HepG2 (cell line): Measurements from ENCODE around the gene ANKRD36B. TPM values are rescaled to one million over a fixed set of nuclear protein-coding genes. Genes with fewer than 3 reads are reported as not detected.
"Not testable (repeated sequence)": the region's sequence is repeated elsewhere in the genome, so short reads cannot be mapped to it uniquely, and the experiment has no call there.

ENCODE experiments used
- ATAC-seq: fragments of 200-7000 bp; cut with Tn5 transposase; 3 replicates; pipeline ENCODE4 v1.9.1; 2020; ENCODE audit warnings: mild to moderate bottlenecking, moderate library complexity
- BruUV-seq: library from RNA; stranded (reverse); fragments of 400-500 nt; replicated peaks from 2 replicates; lab custom pipeline; 2021; lab: Mats Ljungman, UMichigan
- CTCF ChIA-PET: fragments of 300-600 bp; formaldehyde crosslinking; extraction: SDS; loops from one replicate; lab custom pipeline; 2021; ENCODE audit warnings: low total read pairs, inconsistent platforms, low intra/inter-chr PET ratio; lab: Yijun Ruan, JAX
- POLR2A ChIA-PET: fragments of 350-600 bp; sonication (Branson Sonifier 250); formaldehyde crosslinking; loops from one replicate; lab custom pipeline; 2020; ENCODE audit warnings: antibody characterized with exemption, inconsistent platforms; lab: Yijun Ruan, JAX
- DNase-seq: peaks from one replicate; pipeline ENCODE4 v3.0.0-alpha.2; 2015; ENCODE audit warnings: low spot score
- FAIRE-seq: peaks from 3 replicates; lab custom pipeline; 2011; peaks lifted over from hg19 to GRCh38; lab: Jason Lieb, UNC
- H2AFZ ChIP-seq: one replicate; pipeline ENCODE4 v1.6.1; 2011; ENCODE audit warnings: low read length, inconsistent platforms
- H3K27ac ChIP-seq: fragments of 300-600 bp; 3 replicates; pipeline ENCODE4 v1.8.0; 2011; ENCODE audit warnings: mixed run types, mild to moderate bottlenecking, mixed read lengths, low read length, inconsistent platforms; ENCODE audit not compliant: insufficient read depth; ENCODE audit errors: extremely low read length
- H3K27me3 ChIP-seq, 2 experiments: fragments of 200-600 bp in 1 of 2; 2 replicates in 1 of 2; 3 replicates in 1 of 2; pipeline versions ENCODE4 v1.6.0 to v1.8.0; 2011; ENCODE audit warnings: low read length in 2 of 2, mild to moderate bottlenecking in 2 of 2, moderate library complexity in 2 of 2, inconsistent platforms in 1 of 2; ENCODE audit not compliant: insufficient read depth in 2 of 2, control insufficient read depth in 1 of 2
- H3K36me3 ChIP-seq, 2 experiments: fragments of 200-600 bp in 1 of 2; replicated peaks in 1 of 2; 2 replicates in 1 of 2; 3 replicates in 1 of 2; pipeline versions ENCODE4 v1.5.1 to v1.8.0; 2011; ENCODE audit warnings: low read length in 2 of 2, inconsistent platforms in 1 of 2; ENCODE audit not compliant: insufficient read depth in 2 of 2, control insufficient read depth in 1 of 2
- H3K4me1 ChIP-seq: 2 replicates; pipeline ENCODE4 v1.5.1; 2012; ENCODE audit warnings: low read length, inconsistent platforms; ENCODE audit not compliant: insufficient read depth
- H3K4me2 ChIP-seq: 2 replicates; pipeline ENCODE4 v1.6.0; 2011; ENCODE audit warnings: low read depth, low read length, inconsistent platforms
- H3K4me3 ChIP-seq, 3 experiments: fragments of 200-600 bp in 1 of 3; sonication (generic), shearing (Covaris generic) in 1 of 3; replicated peaks in 1 of 3; 2 replicates each; pipeline ENCODE4 v1.5.1; 2011 to 2016; ENCODE audit warnings: low read length in 3 of 3, inconsistent platforms in 2 of 3, low read depth in 2 of 3, mild to moderate bottlenecking in 2 of 3, control low read depth in 1 of 3, mixed read lengths in 1 of 3; ENCODE audit not compliant: insufficient read depth in 1 of 3
- H3K79me2 ChIP-seq: one replicate; pipeline ENCODE4 v1.6.1; 2011; ENCODE audit warnings: low read length, inconsistent platforms; ENCODE audit not compliant: insufficient read depth
- H3K9ac ChIP-seq: 2 replicates; pipeline ENCODE4 v1.6.0; 2011; ENCODE audit warnings: mild to moderate bottlenecking, low read depth, low read length, inconsistent platforms; ENCODE audit not compliant: insufficient read depth
- H3K9me3 ChIP-seq: 2 replicates; pipeline ENCODE4 v1.5.1; 2012; ENCODE audit warnings: mild to moderate bottlenecking, low read length
- H4K20me1 ChIP-seq: 2 replicates; pipeline ENCODE4 v1.6.0; 2011; ENCODE audit warnings: inconsistent platforms, mild to moderate bottlenecking, low read length, moderate library complexity; ENCODE audit not compliant: insufficient read depth
- WGBS: methylation state at CpG from one replicate; pipeline ENCODE4 v1.1.6; 2017; ENCODE audit warnings: low lambda C conversion rate; 5-methylcytosine and 5-hydroxymethylcytosine counted together
- in situ Hi-C: cut with HindIII; loops from 2 replicates; pipeline ENCODE4 v1.10.0; 2017; ENCODE audit warnings: low pct_unique_long_range_greater_than_20kb; ENCODE audit not compliant: extremely low pct_ligation_motif_present
- intact Hi-C: fragments of 100-400 bp; cut with micrococcal nuclease; formaldehyde crosslinking; loops from one replicate; pipeline ENCODE4 v1.10.0; 2022; ENCODE audit not compliant: unreplicated experiment
- polyA plus RNA-seq, 8 experiments: library from polyadenylated mRNA; depleted of rRNA in 3 of 8; stranded (reverse) in 7 of 8; unstranded in 1 of 8; fragments of >200 nt; fragmentation: Illumina TruSeq in 4 of 8; extraction: Trizol in 4 of 8; gene quantifications; 2 replicates each; pipeline versions ENCODE4 v1.2.1 to v1.2.3, GENCODE V29; 2011 to 2016; ENCODE audit warnings: low read depth in 4 of 8, missing spikeins in 1 of 8, mixed read lengths in 1 of 8; ENCODE audit not compliant: insufficient read depth in 1 of 8
- total RNA-seq, 5 experiments: library from RNA; depleted of rRNA; stranded (reverse); fragments of >200 nt; fragmentation: Illumina TruSeq; extraction: Trizol; gene quantifications; 2 replicates each; pipeline ENCODE4 v1.2.3, GENCODE V29; 2016; ENCODE audit warnings: low read depth in 1 of 5

ANKRD36B gene
- total and polyA plus RNA-seq, 2 of the 13 experiments (the other 11 are each of a cell fraction or from before 2014, with no cell fraction given) = 7.3 to 34.8 TPM

DNA sequence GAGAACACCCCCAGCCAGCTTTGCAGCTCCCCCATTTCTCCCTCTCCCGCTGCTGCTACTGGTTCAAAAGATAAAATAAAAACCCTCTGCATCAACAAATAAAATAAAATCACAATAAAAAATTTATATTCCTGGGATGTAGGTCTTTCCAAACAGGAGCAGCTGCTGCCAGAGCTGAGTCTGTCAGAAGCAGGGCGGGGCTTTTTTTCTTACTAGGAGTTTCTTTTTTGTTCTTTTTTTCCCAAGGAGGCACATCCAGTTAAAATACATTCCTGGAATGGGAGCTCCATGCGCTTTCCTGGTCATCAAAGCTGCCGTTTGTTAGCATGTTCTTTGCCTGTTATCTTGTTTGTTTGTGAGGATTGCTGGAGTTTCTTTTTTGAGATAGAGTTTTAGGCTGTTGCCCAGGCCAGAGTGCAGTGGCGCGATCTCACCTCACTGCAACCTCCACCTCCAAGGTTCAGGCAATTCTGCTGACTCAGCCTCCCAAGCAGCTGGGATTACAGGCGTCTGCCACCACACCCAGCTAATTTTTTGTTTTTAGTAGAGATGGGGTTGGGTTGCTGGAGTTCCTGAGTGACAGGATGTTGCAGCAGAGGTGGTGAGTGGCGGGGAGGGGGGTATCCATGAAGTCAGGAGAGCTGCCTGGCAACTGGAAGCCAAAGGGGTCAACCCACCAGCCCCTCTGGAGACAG, 35.8 kb upstream of the ANKRD36B start:
- BruUV-seq, H3K4me1 ChIP-seq, H3K27ac ChIP-seq, H3K79me2 ChIP-seq, DNase-seq, H3K9me3 ChIP-seq, CTCF ChIA-PET, H2AFZ ChIP-seq, intact Hi-C loops, H4K20me1 ChIP-seq, H3K9ac ChIP-seq, H3K4me2 ChIP-seq, POLR2A ChIA-PET, H3K4me3 ChIP-seq, H3K27me3 ChIP-seq, in situ Hi-C loops, H3K36me3 ChIP-seq: not testable (repeated sequence)
- FAIRE-seq (peak; percentile 4), ATAC-seq (peak; percentile 34)
- 21% methylated on average over 2 of the region's 8 CpGs for WGBS

DNA sequence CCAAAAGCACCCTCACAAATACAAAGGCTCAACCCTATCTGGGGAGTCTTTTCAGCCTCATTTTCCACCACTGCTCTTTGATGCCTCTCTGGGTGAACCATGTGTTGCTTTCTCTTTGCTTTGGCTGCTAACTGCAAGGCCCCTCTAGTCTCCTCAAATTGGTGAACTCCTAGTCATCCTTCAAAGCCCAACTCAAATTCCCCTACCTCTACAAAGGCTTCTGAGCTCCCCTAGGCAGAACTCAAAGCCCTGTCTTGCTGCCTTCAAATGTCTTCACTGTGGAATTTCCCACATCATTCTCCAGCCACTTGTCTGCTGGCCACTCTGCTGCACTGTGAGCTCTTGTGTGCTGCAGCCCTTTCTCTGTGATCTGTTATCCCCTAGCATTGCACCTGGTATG, 33.3 kb upstream of the ANKRD36B start:
- CTCF ChIA-PET, in situ Hi-C loops, H4K20me1 ChIP-seq, H3K79me2 ChIP-seq, H3K4me3 ChIP-seq, POLR2A ChIA-PET, FAIRE-seq, DNase-seq, H3K27ac ChIP-seq, H3K9ac ChIP-seq, BruUV-seq, H3K4me2 ChIP-seq, H3K9me3 ChIP-seq, H3K4me1 ChIP-seq, H3K27me3 ChIP-seq, H2AFZ ChIP-seq, intact Hi-C loops, H3K36me3 ChIP-seq, ATAC-seq: not testable (repeated sequence)

DNA sequence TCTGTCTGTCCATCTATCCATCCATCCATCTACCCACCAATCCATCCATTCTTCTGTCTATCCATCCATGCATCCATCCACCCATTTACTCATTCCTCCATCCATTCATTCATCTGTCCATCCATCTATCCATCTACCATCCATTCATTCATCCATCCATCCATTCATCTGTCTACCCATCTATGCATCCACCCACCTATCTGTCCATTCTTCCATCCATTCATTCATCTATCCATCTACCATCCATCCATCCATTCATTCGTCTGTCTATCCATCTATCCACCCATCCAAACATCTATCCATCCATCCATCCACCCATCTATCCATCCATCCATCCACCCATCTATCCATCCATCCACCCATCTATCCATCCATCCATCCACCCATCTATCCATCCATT, 30.8 kb upstream of the ANKRD36B start:
- BruUV-seq, H3K4me1 ChIP-seq, H2AFZ ChIP-seq, CTCF ChIA-PET, DNase-seq, H3K4me3 ChIP-seq, ATAC-seq, H3K27me3 ChIP-seq, POLR2A ChIA-PET, H3K9ac ChIP-seq, FAIRE-seq, H3K36me3 ChIP-seq, H3K79me2 ChIP-seq, in situ Hi-C loops, H3K9me3 ChIP-seq, H4K20me1 ChIP-seq, intact Hi-C loops, H3K27ac ChIP-seq, H3K4me2 ChIP-seq: not testable (repeated sequence)
- WGBS = 0% methylated on average over 1 of the region's 1 CpG

DNA sequence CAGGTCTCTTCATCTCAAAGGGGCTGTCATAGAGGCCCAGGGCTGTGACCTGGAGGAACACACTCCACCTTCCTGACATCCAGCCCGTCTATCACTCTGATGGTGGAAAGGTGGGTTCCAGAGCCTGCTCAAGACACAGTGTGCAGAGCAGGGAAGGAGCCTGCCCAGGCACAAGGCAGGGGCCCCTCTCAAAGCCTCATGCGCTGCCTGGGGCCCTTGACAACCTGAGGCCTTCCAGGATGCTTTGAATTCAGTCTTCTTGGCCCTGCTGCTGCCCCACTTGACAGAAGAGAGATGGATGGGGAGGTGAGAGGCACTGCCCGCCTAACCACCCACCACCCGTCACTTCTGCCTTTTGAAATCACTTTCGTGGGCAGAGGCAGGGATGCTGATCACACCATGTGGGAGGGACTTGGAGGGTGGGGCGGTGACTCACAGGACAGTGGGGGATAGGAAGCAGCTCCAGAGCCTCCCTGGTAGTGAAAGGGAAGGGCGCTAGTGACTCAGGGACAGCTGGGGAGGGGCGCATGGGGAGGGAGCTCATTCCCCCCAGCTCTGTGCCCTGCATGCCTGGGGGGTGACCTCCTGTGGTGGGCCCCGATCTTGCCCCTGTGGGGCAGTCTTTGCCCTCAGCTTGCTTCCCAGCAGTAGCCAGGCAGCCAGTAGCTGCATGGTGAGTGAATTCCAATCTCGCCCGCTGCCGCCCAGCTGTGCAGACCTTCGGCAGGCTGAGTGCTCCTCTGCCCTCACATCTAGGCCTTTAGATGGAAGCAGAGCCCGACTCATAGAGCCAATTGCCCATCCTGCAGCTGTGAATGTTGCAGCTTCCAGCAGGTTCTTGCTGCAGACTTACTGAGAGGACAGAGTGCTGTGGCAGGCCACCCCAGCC, 29.5 kb upstream of the ANKRD36B start:
- H3K4me3 ChIP-seq, H3K27ac ChIP-seq, H4K20me1 ChIP-seq, H3K9me3 ChIP-seq, in situ Hi-C loops, DNase-seq, POLR2A ChIA-PET, FAIRE-seq, H3K9ac ChIP-seq, H3K79me2 ChIP-seq, H3K27me3 ChIP-seq, H3K36me3 ChIP-seq, intact Hi-C loops, CTCF ChIA-PET, H2AFZ ChIP-seq, H3K4me1 ChIP-seq, BruUV-seq, H3K4me2 ChIP-seq, ATAC-seq: not testable (repeated sequence)
- no CpG with 5 or more reads among the region's 14 CpGs for WGBS
